Hematopoietic multipotent progenitor cell (in vitro differentiated cells): ENCODE measurements around the gene RNF121. TPM values are rescaled to one million over a fixed set of nuclear protein-coding genes. Genes with fewer than 3 reads are reported as not detected.

Source experiments
- DNase-seq, 3 donors: peaks; one replicate each; pipeline ENCODE4 v3.0.0-alpha.2; 2011 to 2015; ENCODE audit warnings: low read depth in 2 of 3, low spot score in 2 of 3
- total RNA-seq: library from RNA; depleted of rRNA; stranded (reverse); fragments of >200 nt; gene quantifications from one replicate; pipeline ENCODE4 v1.2.3, GENCODE V29; 2012

RNF121 gene
- total RNA-seq, 1 donor = 30.7 TPM

DNA sequence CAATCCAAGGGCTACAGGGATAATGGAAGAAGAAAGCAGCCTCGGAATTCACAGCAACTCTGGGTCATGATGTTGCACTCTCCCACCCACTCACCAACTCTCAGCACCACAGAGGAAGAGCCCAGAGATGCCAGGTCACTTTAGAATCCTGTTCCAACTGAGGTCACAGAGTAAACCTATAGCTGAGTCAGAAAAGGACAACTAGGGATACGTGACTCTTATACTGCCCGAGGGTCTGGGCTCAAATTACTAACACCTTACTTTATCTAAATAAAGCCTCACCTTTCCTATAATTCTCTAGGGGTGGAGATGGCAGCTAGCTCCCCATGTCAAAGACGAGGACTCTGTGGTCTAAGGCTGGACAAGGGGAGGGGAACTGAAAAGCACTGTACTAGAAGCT, 94.5 kb downstream of the RNF121 start:
- no peak for DNase-seq

DNA sequence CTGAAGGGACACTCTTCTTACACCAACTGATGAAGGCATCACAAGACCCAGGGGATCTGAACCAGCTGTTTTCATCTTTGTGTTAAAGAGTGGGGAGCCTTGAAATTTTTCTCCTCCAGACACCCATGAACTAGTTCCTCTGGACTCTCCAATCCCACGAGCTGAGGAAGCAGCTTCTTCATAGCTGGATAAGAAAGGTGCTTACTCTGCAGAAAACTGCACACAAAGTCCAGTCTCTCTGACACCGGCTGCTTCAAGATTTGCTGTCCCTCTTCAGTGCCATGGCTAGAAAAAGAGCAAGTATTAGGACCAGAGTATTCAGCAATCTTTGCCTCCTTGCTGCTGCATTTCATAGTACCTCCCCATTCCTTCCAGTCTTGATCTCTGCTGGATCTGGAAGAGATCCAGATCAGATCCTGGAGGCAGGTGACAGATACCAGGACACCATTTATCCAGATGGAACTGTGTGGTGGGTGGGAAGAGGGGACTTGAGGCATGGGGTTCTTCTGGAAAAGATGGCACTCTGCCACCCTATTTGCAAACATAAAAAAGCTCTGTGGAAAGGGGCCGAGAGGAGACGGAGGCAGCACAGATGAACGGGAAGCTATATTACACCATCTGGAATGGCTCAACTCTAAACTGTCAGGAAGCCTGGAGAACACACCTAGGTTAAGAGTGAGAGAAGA, 95.4 kb downstream of the RNF121 start:
- no peak for DNase-seq

DNA sequence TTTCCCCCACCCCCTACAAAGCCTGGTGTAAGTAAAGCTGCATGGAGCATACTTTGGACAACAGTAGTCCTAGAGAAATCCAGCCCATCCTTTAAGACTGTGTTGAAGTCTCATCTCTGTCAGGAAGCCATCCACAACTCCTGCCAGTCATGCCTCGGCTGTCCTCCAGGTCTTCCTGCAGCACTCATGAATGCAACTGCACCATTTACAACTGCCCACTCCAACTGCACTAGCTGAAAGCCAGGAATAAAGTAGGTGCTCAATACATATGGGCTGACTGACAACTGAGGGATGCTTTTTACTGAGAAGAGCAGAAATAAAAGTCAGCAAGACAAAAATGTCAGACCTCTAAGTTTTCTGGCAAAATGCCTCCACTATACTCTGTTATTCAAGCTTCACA, 97.2 kb downstream of the RNF121 start:
- no peak for DNase-seq

DNA sequence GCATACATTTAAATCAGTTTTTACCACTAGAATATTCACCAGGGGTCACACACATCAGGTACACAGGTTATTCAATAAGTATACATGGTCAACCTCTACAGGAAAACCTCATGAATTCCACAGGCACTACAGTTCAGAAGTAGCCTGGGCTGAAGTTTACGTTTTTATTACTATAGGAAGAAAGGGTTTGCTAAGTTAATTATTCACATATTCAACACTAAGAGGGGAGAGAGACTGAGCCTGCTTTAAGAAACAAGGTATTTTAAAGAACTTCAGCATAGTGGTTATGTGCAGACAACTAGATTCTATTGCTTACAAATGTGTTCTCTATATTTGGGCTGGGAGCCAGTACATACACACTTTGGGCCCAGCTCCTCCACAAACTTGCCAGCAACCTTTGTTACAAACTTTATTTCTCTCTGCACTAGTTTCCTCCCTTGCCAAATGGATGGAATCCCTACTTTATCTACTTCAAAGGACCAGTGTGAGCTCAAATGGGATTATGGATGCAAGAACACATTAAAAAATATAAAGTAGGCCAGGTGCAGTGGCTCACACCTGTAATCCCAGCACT, 101.7 kb downstream of the RNF121 start:
- DNase-seq = no peak

DNA sequence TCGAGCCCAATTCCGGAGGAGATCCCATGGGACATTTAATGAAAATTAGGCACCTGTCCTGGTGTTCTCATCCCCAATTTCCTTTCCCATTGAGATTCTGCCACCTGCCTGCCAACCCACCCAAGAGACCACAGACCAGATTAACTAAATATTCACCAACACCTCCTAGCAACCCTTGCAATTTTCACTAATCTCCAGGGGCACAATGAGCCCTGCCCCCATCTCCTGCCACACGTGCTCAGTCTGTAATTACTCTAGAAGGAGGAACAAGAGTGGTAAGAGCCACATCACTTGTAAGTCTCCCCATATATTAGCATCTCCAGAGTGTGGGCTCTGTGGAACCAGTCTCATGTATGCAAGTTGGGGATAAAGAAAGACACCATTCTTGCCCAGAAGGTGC, 107.8 kb downstream of the RNF121 start:
- no peak for DNase-seq

DNA sequence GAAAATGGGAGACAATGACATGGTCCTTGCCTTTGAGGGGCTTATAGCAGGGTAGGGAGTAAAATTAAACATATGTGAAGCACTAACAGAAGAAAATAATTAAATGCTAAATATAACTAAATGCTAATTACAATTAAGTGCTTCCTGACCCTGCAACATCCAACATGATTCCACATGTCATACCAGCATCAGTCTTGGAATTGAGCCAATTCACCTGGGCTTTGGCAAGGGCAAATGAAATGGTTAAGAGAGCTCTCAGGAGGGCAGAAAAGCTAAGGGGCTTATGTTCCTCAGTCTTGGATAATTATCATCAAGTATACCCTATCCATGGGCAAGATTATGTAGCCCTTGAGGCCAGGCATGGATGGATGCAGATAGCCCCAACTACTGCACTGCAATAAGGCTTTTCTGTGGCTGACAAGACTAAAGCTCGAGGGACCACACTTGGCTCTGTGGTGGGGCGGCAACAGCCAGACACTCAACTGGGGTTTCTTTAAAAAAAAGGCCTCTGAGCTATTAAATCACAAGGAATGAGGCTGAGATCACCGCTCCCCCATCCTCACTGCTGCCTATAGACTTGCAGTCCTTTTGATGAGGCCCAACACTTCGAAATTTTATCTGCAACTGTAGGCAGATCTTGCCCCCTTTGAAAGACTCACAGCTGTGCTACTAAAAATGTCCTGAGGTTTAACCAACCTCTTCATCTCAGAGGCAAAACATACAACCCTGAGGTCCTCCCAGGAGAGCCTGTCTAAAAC, 108.9 kb downstream of the RNF121 start:
- no peak for DNase-seq

DNA sequence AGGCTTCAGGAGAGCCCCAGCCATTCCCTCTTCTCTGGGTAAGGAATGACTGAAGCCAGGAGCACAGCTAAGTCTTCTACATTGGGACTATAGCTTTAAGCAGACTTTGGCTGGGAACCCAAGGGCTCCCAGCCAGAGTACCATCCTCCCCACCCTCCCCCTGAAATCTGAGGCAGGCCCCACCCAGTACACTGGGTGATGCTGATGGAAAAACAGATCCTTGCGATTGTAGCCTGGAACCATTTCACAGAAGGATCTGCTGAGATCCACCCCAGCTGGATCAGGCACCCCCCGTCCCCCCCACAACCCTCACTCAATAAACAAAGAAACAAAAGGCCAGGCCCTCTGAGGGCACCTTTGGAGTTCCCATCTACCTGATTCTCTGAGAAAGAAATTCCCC, 109.6 kb downstream of the RNF121 start:
- no peak for DNase-seq

DNA sequence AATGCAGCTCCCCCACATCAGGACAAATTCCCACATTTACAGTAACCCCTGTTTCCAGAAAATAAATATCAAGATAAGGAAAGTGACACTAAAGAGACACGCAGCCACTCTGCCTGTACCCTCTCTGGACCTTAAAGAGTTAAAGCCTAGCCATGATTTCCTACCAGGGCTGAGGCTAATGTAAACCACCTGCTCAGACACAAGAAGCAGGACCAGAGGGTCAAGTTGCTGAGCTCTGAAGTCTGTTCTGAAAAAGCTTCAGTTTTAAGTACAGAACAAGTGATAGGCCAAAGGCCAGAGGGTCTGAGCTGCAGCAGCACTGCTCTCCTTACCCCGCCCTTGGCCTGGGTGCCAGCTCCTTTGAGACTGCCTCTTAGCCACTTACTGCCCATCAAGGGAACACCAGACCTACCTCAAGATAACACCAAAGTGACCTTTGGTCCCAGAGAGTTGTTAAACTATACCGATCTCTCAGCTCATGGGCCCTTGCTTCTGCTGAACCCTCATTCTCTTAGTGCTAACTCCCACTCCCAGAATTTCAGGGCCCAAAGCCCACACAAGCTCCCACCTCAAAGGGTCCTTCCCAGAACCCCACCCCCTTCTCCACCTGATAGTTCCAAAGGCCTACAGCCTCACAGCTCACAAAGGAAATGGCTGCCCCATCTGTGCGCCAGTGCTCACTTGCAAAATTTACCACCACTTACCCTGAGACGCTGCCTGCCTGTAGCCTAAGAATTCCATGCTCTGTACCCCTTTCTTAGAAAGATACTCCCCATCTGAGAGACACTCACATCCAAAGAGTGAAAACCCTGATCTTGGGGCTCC, 110.4 kb downstream of the RNF121 start:
- DNase-seq = no peak

DNA sequence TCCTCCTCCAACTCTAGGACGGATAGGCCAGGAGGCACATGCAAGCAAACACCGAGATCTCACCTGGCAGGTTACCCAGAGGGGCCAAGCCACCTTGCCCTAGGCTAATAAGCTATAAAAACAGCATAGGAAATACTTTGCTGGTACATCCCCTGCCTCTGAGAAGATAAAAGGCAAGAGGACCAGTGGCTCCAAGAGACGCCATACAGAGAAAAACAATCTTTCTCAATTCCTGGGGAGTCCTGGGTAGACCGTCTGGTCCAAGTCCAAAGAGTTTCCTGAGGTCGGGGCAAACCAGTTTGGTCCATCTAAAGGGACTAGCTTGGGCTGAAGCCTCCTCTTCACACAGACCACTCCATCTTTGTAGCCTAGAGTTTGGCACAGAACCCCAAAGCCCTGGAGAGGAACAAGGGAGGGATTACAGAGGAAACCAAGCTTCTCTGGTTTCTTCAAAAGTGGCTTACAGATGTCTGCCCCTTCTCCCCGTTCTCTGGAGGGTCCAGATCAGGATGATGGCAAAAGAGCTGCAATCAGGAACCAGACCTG, 111.1 kb downstream of the RNF121 start:
- no peak for DNase-seq

DNA sequence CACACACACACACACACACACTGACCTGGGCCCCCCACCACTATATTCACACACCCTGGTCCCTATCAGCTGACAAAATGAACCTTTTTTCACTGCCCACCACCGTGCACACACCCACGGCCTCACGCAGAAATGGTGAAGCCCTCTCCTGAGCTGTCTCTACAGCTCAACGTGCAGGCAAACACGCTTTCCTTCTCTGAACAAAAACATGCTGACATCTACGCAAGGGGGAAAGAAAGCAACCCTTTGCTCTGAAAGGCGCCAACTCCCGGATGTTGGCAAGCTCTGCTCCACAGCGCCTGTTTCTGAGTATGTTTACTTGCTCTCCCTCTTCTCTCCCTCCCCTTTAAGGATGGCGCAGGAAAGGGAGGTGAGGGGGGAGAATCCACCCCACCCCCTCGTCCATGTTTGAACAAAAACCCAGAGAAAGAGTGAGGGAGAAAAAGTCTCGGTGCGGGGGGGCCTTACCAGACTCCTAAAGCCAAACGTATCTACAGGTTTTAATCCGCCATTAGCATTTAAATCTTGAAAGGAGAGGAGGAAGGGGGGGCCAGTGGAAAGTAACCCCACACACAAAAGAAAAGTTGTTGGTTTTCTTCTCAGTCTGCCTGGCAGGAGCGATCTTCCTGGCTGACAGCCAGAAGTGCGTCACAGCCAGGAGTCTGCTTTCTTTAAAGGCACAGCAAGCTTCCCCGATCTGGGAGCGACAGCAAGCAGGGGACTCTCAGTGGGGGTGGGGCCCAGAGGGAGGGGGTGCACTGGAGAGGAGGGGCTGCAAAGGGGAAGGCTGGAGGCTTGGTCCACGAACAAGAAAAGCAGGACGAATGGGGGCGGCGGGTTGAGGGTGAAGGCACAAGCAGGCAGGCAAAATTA, 111.9 kb downstream of the RNF121 start:
- DNase-seq = peak; percentile 76 to 93 (median 91)

DNA sequence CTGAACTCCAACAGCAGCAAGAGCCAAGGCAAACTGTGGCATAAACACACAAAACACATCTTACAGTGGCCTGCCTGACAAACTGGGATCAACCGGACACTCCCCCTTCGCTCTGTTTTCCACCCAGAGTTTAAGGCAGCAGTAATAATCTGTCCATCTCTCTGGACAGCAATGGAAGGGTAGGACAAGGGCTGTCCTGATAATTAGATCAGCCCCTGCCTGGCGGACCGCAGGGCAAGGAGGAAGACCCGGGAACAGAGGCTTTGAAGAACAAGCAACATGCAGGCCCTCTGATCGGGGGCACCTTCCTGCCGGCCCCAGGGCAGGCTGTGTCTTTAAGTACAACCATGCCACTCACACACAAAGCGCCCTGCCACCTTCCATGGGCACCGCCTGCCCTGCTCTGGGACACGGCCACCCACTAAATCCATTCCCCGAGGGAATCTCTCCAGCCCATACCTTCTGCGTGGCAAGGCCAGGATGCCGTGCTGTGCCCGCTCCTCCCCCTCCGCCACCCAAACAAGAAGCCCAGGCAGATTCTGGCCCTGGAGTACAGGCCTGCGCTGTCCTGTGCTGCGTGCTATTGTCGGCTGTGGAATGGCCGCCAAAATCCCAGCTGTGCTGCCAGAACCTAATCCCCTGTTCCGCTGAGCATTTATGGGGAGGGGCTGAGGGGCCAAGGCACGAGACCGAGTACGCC, 112.7 kb downstream of the RNF121 start:
- DNase-seq = peak; percentile 37 to 75 (median 64)

DNA sequence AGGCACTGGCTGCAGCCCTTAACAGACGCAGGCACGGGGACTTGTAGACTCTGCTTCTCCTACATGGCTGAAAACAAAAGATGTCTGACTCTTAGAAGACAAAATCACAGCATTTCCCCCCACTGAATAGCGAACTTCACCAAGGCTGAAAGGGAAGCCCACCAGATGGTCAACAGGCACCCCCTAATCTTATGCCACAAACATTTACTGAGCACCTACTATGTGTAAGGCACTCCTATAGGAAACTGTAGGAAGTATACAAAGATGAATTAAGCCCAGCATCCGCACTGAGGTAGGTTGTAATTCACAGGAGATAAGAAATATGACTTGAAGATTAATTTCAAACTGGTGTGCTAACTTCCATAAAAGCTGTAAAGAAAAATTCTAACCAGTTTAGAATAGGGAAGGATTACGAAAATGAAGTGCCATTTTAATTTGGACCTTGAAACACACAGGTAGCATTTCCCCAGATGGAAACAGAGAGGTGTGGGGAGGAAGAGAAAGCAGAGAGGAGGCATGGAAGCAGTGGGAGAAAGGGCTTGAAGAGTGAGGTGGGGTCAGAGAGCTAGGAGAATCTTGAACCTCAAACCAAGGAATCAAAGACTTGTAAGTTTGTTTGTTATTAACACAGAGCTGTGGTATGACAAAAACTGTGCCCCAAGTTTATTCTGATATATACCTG, 113.4 kb downstream of the RNF121 start:
- no peak for DNase-seq

DNA sequence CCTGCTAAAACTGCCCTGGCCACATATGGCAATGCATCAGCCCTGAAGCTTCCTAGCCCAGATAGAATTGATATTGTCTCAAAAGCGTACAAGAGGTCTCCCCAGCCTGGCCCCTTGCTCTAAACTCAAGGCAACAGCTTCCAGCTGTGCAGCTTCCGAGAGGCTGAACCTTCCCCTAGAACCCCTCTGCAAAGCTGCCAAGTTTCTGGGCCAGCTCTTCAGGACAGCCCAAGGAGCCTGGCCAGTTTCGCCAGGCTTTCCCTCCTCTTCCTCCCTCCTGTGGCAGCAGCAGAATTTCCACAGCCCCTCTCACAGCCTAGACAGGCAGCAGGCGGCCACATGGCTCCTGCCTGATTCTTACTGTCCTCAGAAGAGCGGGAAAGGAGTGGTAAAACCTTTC, 117.0 kb downstream of the RNF121 start:
- DNase-seq = no peak

Other genes with a start within 250 kb of the RNF121 start
- gene DEFB108B, start 95.8 kb upstream of the RNF121 start, total RNA-seq = not detected
- not detected for gene DEFB131B, start 50.6 kb upstream of the RNF121 start, total RNA-seq
- 12.7 TPM for gene XNDC1N, start 452 bp upstream of the RNF121 start, total RNA-seq
- gene IL18BP, start 69.9 kb downstream of the RNF121 start, total RNA-seq = 2.2 TPM
- gene NUMA1, start 151.5 kb downstream of the RNF121 start, total RNA-seq = 233 TPM
- gene LRRC51, start 151.8 kb downstream of the RNF121 start, total RNA-seq = 2.7 TPM
- 259 TPM for gene LAMTOR1, start 174.3 kb downstream of the RNF121 start, total RNA-seq
- gene TOMT, start 176.9 kb downstream of the RNF121 start, total RNA-seq = not detected
- gene ANAPC15, start 183.6 kb downstream of the RNF121 start, total RNA-seq = 24.5 TPM
- gene FOLR3, start 206.7 kb downstream of the RNF121 start, total RNA-seq = not detected